GM23338 (cell line): ENCODE results near the gene SLC25A34. TPM values are rescaled to one million over a fixed set of nuclear protein-coding genes. Genes with fewer than 3 reads are reported as not detected.

Experiments used
- ATAC-seq: fragments of 200-7000 bp; cut with Tn5 transposase; 3 replicates; pipeline ENCODE4 v1.9.1; 2020
- DNase-seq: peaks from one replicate; pipeline ENCODE4 v3.0.0-alpha.2; 2015; ENCODE audit warnings: low spot score
- H2AFZ ChIP-seq: fragments of 200-600 bp; sonication (generic); 2 replicates; pipeline ENCODE4 v1.8.0; 2016; ENCODE audit warnings: antibody characterized with exemption, mild to moderate bottlenecking, moderate library complexity
- H3F3A ChIP-seq: fragments of 200-600 bp; sonication (generic); replicated peaks from 2 replicates; pipeline ENCODE4 v1.8.0; 2017; ENCODE audit warnings: antibody characterized with exemption, mixed run types, low read depth
- H3K27ac ChIP-seq: fragments of 200-600 bp; sonication (generic); 2 replicates; pipeline ENCODE4 v1.6.1; 2016; ENCODE audit warnings: low read depth
- H3K27me3 ChIP-seq: fragments of 200-600 bp; sonication (generic); 2 replicates; pipeline ENCODE4 v1.8.0; 2016; ENCODE audit warnings: mild to moderate bottlenecking, mixed run types, moderate library complexity; ENCODE audit not compliant: insufficient read depth
- H3K36me3 ChIP-seq: fragments of 200-600 bp; sonication (generic); 2 replicates; pipeline ENCODE4 v1.8.0; 2016; ENCODE audit warnings: mild to moderate bottlenecking; ENCODE audit not compliant: insufficient read depth
- H3K4me1 ChIP-seq: fragments of 200-600 bp; sonication (generic); 2 replicates; pipeline ENCODE4 v1.8.0; 2016; ENCODE audit warnings: mild to moderate bottlenecking, moderate library complexity; ENCODE audit not compliant: insufficient read depth
- H3K4me2 ChIP-seq: fragments of 200-600 bp; sonication (generic); 2 replicates; pipeline ENCODE4 v1.7.1; 2017; ENCODE audit warnings: mixed run types
- H3K4me3 ChIP-seq: fragments of 200-600 bp; sonication (generic); 2 replicates; pipeline ENCODE4 v1.6.1; 2016; ENCODE audit warnings: mixed run types
- H3K79me2 ChIP-seq: fragments of 200-600 bp; sonication (generic); replicated peaks from 2 replicates; pipeline ENCODE4 v1.8.0; 2017; ENCODE audit warnings: mild to moderate bottlenecking; ENCODE audit not compliant: insufficient read depth
- H3K9me2 ChIP-seq: fragments of 200-600 bp; sonication (generic); 2 replicates; pipeline ENCODE4 v1.8.0; 2017; ENCODE audit not compliant: insufficient read depth
- H4K20me1 ChIP-seq: fragments of 200-600 bp; sonication (generic); replicated peaks from 2 replicates; pipeline ENCODE4 v1.8.0; 2017; ENCODE audit warnings: mild to moderate bottlenecking; ENCODE audit not compliant: insufficient read depth
- H3K27ac Mint-ChIP-seq: 2 replicates; pipeline ENCODE4 v1.8.0; 2020; ENCODE audit warnings: inconsistent platforms, mild to moderate bottlenecking, moderate library complexity, mixed read lengths
- H3K27me3 Mint-ChIP-seq: 3 replicates; pipeline ENCODE4 v1.8.0; 2022; ENCODE audit warnings: low read depth, mild to moderate bottlenecking, moderate library complexity, mixed read lengths, inconsistent platforms; ENCODE audit not compliant: insufficient read depth, poor library complexity
- H3K36me3 Mint-ChIP-seq: 3 replicates; pipeline ENCODE4 v1.8.0; 2021; ENCODE audit warnings: low read depth, mild to moderate bottlenecking, inconsistent platforms, moderate library complexity, mixed read lengths
- H3K4me1 Mint-ChIP-seq: 3 replicates; pipeline ENCODE4 v1.8.0; 2020; ENCODE audit warnings: mild to moderate bottlenecking, inconsistent platforms, mixed read lengths
- H3K4me3 Mint-ChIP-seq: 3 replicates; pipeline ENCODE4 v1.8.0; 2021; ENCODE audit warnings: moderate library complexity, mild to moderate bottlenecking, inconsistent platforms, mixed read lengths
- H3K9me3 Mint-ChIP-seq: 3 replicates; pipeline ENCODE4 v1.8.0; 2020; ENCODE audit warnings: moderate library complexity, mild to moderate bottlenecking, inconsistent platforms, mixed read lengths
- CREB1 ChIP-seq: fragments of 250-450 bp; sonication (Bioruptor Pico); IDR thresholded peaks from 2 replicates; pipeline ENCODE4 v1.5.0; 2020; ENCODE audit warnings: low read depth, mild to moderate bottlenecking, moderate library complexity
- CTCF ChIP-seq, 2 experiments: fragments of 200-600 bp in 1 of 2; sonication (generic) in 1 of 2; conservative IDR thresholded peaks; 2 replicates each; pipeline versions ENCODE4 v1.5.1 to v1.6.1; 2016 to 2017; ENCODE audit warnings: antibody characterized with exemption in 2 of 2, low read depth in 2 of 2, mild to moderate bottlenecking in 2 of 2, moderate library complexity in 1 of 2
- ETS1 ChIP-seq: IDR thresholded peaks from 2 replicates; pipeline ENCODE4 v1.6.1; 2016; ENCODE audit warnings: antibody characterized with exemption
- EZH2 ChIP-seq: fragments of 200-600 bp; sonication (generic); IDR thresholded peaks from one replicate; pipeline ENCODE4 v1.8.0; 2017; ENCODE audit warnings: antibody characterized with exemption, mild to moderate bottlenecking, low read depth; ENCODE audit not compliant: unreplicated experiment
- EZH2phosphoT487 ChIP-seq: fragments of 200-600 bp; sonication (generic); IDR thresholded peaks from one replicate; pipeline ENCODE4 v1.8.1; 2018; ENCODE audit warnings: antibody characterized with exemption; ENCODE audit not compliant: unreplicated experiment
- JUNB ChIP-seq: IDR thresholded peaks from one replicate; pipeline ENCODE4 v1.6.1; 2016; ENCODE audit warnings: antibody characterized with exemption; ENCODE audit not compliant: unreplicated experiment
- NANOG ChIP-seq: IDR thresholded peaks from 2 replicates; pipeline ENCODE4 v1.6.1; 2016; ENCODE audit warnings: antibody characterized with exemption, borderline replicate concordance
- POLR2AphosphoS5 ChIP-seq: IDR thresholded peaks from 2 replicates; pipeline ENCODE4 v1.6.1; 2016; ENCODE audit warnings: antibody characterized with exemption, low read depth
- REST ChIP-seq: IDR thresholded peaks from one replicate; pipeline ENCODE4 v1.6.1; 2018; ENCODE audit warnings: antibody characterized with exemption; ENCODE audit not compliant: unreplicated experiment
- STAT1 ChIP-seq: IDR thresholded peaks from one replicate; pipeline ENCODE4 v1.6.1; 2016; ENCODE audit warnings: antibody characterized with exemption; ENCODE audit not compliant: unreplicated experiment
- ZNF114 ChIP-seq: fragments of 250-450 bp; sonication (Bioruptor Pico); IDR thresholded peaks from 2 replicates; pipeline ENCODE4 v1.5.0; 2020; ENCODE audit warnings: mild to moderate bottlenecking, moderate library complexity
- ZNF331 ChIP-seq: fragments of 250-450 bp; sonication (Bioruptor Pico); IDR thresholded peaks from 2 replicates; pipeline ENCODE4 v1.5.0; 2020; ENCODE audit warnings: low read depth, mild to moderate bottlenecking, moderate library complexity
- polyA plus RNA-seq: library from polyadenylated mRNA; unstranded; fragments of >200 nt; fragmentation: Nextera tagmentation; extraction: Ambion mirVana; gene quantifications from 2 replicates; pipeline ENCODE4 v1.2.1, GENCODE V29; 2016
- total RNA-seq: library from RNA; depleted of rRNA; stranded (reverse); fragments of >200 nt; shearing (Covaris generic); gene quantifications from 2 replicates; pipeline ENCODE4 v1.2.3, GENCODE V29; 2014
- TF ChIP-seq, protein P1 (sequence below): fragments of 250-450 bp; sonication (Bioruptor Pico); IDR thresholded peaks from 2 replicates; pipeline ENCODE4 v1.5.0; 2020; ENCODE audit warnings: mild to moderate bottlenecking, moderate library complexity

SLC25A34 gene
- total and polyA plus RNA-seq, 2 experiments from 2014 or later, result 0.11 to 3.5 TPM

GRCh38 chr1:15749399-15750291, 13.6 kb downstream of the SLC25A34 start:
- no peaks in the 10 kb centered on the region for H4K20me1 ChIP-seq
- 0 out of 2 replicates have a peak overlapping the region, but pooled peaks have one; percentile 32 for H3K4me2 ChIP-seq
- no peak for TF ChIP-seq EZH2phosphoT487
- TF ChIP-seq REST, result no peak
- no peak for TF ChIP-seq JUNB
- TF ChIP-seq ZNF331 (CRISPR knock-in tag), result no peak
- TF ChIP-seq ETS1, result no peak
- TF ChIP-seq, protein P1, sequence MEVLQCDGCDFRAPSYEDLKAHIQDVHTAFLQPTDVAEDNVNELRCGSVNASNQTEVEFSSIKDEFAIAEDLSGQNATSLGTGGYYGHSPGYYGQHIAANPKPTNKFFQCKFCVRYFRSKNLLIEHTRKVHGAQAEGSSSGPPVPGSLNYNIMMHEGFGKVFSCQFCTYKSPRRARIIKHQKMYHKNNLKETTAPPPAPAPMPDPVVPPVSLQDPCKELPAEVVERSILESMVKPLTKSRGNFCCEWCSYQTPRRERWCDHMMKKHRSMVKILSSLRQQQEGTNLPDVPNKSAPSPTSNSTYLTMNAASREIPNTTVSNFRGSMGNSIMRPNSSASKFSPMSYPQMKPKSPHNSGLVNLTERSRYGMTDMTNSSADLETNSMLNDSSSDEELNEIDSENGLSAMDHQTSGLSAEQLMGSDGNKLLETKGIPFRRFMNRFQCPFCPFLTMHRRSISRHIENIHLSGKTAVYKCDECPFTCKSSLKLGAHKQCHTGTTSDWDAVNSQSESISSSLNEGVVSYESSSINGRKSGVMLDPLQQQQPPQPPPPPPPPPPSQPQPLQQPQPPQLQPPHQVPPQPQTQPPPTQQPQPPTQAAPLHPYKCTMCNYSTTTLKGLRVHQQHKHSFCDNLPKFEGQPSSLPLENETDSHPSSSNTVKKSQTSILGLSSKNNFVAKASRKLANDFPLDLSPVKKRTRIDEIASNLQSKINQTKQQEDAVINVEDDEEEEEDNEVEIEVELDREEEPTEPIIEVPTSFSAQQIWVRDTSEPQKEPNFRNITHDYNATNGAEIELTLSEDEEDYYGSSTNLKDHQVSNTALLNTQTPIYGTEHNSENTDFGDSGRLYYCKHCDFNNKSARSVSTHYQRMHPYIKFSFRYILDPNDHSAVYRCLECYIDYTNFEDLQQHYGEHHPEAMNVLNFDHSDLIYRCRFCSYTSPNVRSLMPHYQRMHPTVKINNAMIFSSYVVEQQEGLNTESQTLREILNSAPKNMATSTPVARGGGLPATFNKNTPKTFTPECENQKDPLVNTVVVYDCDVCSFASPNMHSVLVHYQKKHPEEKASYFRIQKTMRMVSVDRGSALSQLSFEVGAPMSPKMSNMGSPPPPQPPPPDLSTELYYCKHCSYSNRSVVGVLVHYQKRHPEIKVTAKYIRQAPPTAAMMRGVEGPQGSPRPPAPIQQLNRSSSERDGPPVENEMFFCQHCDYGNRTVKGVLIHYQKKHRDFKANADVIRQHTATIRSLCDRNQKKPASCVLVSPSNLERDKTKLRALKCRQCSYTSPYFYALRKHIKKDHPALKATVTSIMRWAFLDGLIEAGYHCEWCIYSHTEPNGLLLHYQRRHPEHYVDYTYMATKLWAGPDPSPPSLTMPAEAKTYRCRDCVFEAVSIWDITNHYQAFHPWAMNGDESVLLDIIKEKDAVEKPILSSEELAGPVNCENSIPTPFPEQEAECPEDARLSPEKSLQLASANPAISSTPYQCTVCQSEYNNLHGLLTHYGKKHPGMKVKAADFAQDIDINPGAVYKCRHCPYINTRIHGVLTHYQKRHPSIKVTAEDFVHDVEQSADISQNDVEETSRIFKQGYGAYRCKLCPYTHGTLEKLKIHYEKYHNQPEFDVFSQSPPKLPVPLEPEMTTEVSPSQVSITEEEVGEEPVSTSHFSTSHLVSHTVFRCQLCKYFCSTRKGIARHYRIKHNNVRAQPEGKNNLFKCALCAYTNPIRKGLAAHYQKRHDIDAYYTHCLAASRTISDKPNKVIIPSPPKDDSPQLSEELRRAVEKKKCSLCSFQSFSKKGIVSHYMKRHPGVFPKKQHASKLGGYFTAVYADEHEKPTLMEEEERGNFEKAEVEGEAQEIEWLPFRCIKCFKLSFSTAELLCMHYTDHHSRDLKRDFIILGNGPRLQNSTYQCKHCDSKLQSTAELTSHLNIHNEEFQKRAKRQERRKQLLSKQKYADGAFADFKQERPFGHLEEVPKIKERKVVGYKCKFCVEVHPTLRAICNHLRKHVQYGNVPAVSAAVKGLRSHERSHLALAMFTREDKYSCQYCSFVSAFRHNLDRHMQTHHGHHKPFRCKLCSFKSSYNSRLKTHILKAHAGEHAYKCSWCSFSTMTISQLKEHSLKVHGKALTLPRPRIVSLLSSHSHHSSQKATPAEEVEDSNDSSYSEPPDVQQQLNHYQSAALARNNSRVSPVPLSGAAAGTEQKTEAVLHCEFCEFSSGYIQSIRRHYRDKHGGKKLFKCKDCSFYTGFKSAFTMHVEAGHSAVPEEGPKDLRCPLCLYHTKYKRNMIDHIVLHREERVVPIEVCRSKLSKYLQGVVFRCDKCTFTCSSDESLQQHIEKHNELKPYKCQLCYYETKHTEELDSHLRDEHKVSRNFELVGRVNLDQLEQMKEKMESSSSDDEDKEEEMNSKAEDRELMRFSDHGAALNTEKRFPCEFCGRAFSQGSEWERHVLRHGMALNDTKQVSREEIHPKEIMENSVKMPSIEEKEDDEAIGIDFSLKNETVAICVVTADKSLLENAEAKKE, result no peak
- TF ChIP-seq STAT1, result no peak
- no peak for TF ChIP-seq POLR2AphosphoS5
- TF ChIP-seq EZH2, result no peak
- TF ChIP-seq CREB1 (CRISPR knock-in tag), result no peak
- no peak for TF ChIP-seq NANOG
- TF ChIP-seq ZNF114 (CRISPR knock-in tag), result no peak
- no peak for TF ChIP-seq CTCF (conservative IDR thresholded peaks at IDR 0.05; ENCODE audit: low read depth in 2 of 2)
- no peaks in the 10 kb centered on the region for H3K9me3 Mint-ChIP-seq
- H3K9me2 ChIP-seq, result no peaks in the 10 kb centered on the region
- H3K27me3 Mint-ChIP-seq, result peaks cover 9% of the 10 kb centered on the region
- peak overlapping the region; percentile 81 for H2AFZ ChIP-seq
- H3F3A ChIP-seq, result no peaks in the 10 kb centered on the region
- ATAC-seq, result peak; percentile 48
- H3K36me3 ChIP-seq, result no peaks in the 10 kb centered on the region
- H3K4me3 Mint-ChIP-seq, result no peak overlapping the region
- no peaks in the 10 kb centered on the region for H3K27me3 ChIP-seq
- H3K27ac Mint-ChIP-seq, result no peak overlapping the region
- H3K79me2 ChIP-seq, result no peaks in the 10 kb centered on the region
- no peaks in the 10 kb centered on the region; the same call in 1 of the 2 replicates for H3K4me1 ChIP-seq
- H3K27ac ChIP-seq, result peak overlapping the region; percentile 14; the same call in 1 of the 2 replicates
- DNase-seq, result peak; percentile 40
- peaks cover 2% of the 10 kb centered on the region; the same call in 2 of the 3 replicates for H3K4me1 Mint-ChIP-seq
- H3K36me3 Mint-ChIP-seq, result no peaks in the 10 kb centered on the region
- no peak overlapping the region for H3K4me3 ChIP-seq
